ENCODE measurements around the gene GMDS. TPM values are rescaled to one million over a fixed set of nuclear protein-coding genes. Genes with fewer than 3 reads are reported as not detected.

The GMDS gene
- total and polyA plus RNA-seq, 2 of the 4 experiments (the other 2 are of a cell fraction): 7.3 to 21.9 TPM

DNA sequence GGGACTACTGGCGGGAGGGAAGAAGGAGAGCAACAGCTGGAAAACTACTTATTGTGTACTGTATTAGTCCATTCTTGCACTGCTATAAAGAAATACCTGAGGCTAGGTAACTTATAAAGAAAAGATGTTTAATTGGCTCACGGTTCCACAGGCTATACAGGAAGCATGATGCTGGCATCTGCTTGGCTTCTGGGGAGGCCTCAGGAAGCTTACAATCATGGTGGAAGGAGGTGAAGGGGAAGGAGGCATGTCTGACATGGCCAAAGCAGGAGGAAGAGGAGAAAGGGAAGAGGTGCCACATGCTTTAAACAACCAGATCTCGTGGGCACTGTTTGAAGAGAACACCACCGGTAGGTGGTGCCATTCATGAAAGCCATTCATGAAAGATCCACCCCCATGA lies 67.3 kb downstream of the GMDS start:
- CTCF ChIA-PET: no interaction called here
- H3K4me3 ChIP-seq (ENCODE audit: insufficient read depth, low read depth, low read length): no peak overlapping the region
- dilution Hi-C loops (cut with HindIII; ENCODE audit: low sequenced_read_pairs, unreplicated experiment): no loop called here
- H3K27ac ChIP-seq (ENCODE audit: insufficient read depth, low read length): no peak overlapping the region
- H2BK5ac ChIP-seq (ENCODE audit: low read depth, low read length, poor library complexity, severe bottlenecking): no peak overlapping the region
- H3K4me1 ChIP-seq (ENCODE audit: control insufficient read depth, insufficient read depth, low read length): peaks cover 2% of the 10 kb centered on the region; the same call in 1 of the 2 replicates
- no peaks in the 10 kb centered on the region for H3K9me1 ChIP-seq (ENCODE audit: insufficient read depth, low read length)
- H2BK20ac ChIP-seq (ENCODE audit: low read depth, low read length): no peak overlapping the region
- H2BK15ac ChIP-seq (ENCODE audit: low read depth, low read length): no peak overlapping the region
- no peaks in the 10 kb centered on the region for H3K36me3 ChIP-seq (ENCODE audit: control insufficient read depth, insufficient read depth, low read length)
- H3K18ac ChIP-seq (ENCODE audit: low read depth, low read length): no peak overlapping the region
- no peak overlapping the region for H2AK9ac ChIP-seq (replicated peaks; ENCODE audit: low read depth, low read length, poor library complexity)
- no TSS peak for BruUV-seq (replicated peaks)
- POLR2A ChIA-PET (ENCODE audit: unreplicated experiment): no interaction called here
- TF ChIP-seq RAD21 (IDR thresholded peaks at IDR 0.05; ENCODE audit: low read length) (no peak), RFX5 (IDR thresholded peaks at IDR 0.05; ENCODE audit: low read depth, low read length) (no peak), POLR2A (IDR thresholded peaks at IDR 0.05; ENCODE audit: low read depth, low read length) (no peak), MAZ (IDR thresholded peaks at IDR 0.05; ENCODE audit: borderline replicate concordance, low read depth, low read length) (no peak), NFE2L2 (IDR thresholded peaks at IDR 0.05; ENCODE audit: low read depth, low read length) (no peak), CEBPB (IDR thresholded peaks at IDR 0.05; ENCODE audit: low read depth, low read length) (no peak)
- H3K4ac ChIP-seq (ENCODE audit: low read depth, low read length): no peak overlapping the region
- intact Hi-C loops (cut with micrococcal nuclease): no loop called here
- no peak overlapping the region for H2AFZ ChIP-seq (replicated peaks; ENCODE audit: low read length, poor library complexity)
- no peak overlapping the region for H3K9ac ChIP-seq (ENCODE audit: low read depth, low read length)
- H3K56ac ChIP-seq (ENCODE audit: extremely low read depth, insufficient read depth, low read length): no peak overlapping the region
- no peak overlapping the region for H3K23ac ChIP-seq (ENCODE audit: low read depth, low read length)
- in situ Hi-C loops (cut with MboI; ENCODE audit: low sequenced_read_pairs): no loop called here
- peaks cover 0 to 21% of the 10 kb centered on the region in 2 experiments; a peak in 2 of 4 replicates for H3K79me1 ChIP-seq (ENCODE audit: low read depth in 1 of 2, low read length in 2 of 2)
- H3K27me3 ChIP-seq (ENCODE audit: control insufficient read depth, insufficient read depth, low read length): no peaks in the 10 kb centered on the region
- no peak for ATAC-seq (ENCODE audit: low read depth)
- no peak for DNase-seq
- 92% methylated on average over 2 of the region's 4 CpGs; no CpG with 5 or more reads in 1 of the 2 experiments for WGBS, 2 experiments (ENCODE audit: extremely low coverage in 2 of 2, insufficient read length in 1 of 2)
- H4K91ac ChIP-seq (ENCODE audit: insufficient read depth, low read depth, low read length): no peak overlapping the region
- H2AK5ac ChIP-seq (ENCODE audit: low read depth, low read length): no peak overlapping the region
- no peak overlapping the region for H3K14ac ChIP-seq (replicated peaks; ENCODE audit: low read depth, low read length)
- peaks cover 4% of the 10 kb centered on the region; the same call in 1 of the 2 replicates for H3K9me3 ChIP-seq (ENCODE audit: control insufficient read depth, insufficient read depth, low read length)
- H4K8ac ChIP-seq (ENCODE audit: low read depth in 2 of 2, low read length in 2 of 2): no peak overlapping the region
- no peaks in the 10 kb centered on the region; the same call in 1 of the 2 replicates for H4K20me1 ChIP-seq (ENCODE audit: insufficient read depth, low read length)
- H2BK120ac ChIP-seq (ENCODE audit: low read depth, low read length): no peak overlapping the region
- no peak overlapping the region for H3K4me2 ChIP-seq (ENCODE audit: low read depth, low read length)
- H4K5ac ChIP-seq (ENCODE audit: low read depth, low read length): no peak overlapping the region
